Large intestine (tissue), 12 donors: ENCODE results near the gene BBS2. TPM values are rescaled to one million over a fixed set of nuclear protein-coding genes. Genes with fewer than 3 reads are reported as not detected.
A peak's percentile ranks its signal among the peaks of the same experiment; 100 is the strongest.

Experiments
- DNase-seq, 2 donors: peaks; one replicate each; pipeline versions ENCODE4 v3.0.0 to v3.0.0-alpha.2; 2013
- H3K27ac ChIP-seq: one replicate; pipeline ENCODE4 v1.5.1; 2013; ENCODE audit warnings: low read length
- H3K27me3 ChIP-seq: 2 replicates; pipeline ENCODE4 v1.6.1; 2013; ENCODE audit warnings: low read length; ENCODE audit not compliant: control insufficient read depth, insufficient read depth
- H3K36me3 ChIP-seq: 2 replicates; pipeline ENCODE4 v1.6.1; 2013; ENCODE audit warnings: low read length; ENCODE audit not compliant: control insufficient read depth, insufficient read depth
- H3K4me1 ChIP-seq: one replicate; pipeline ENCODE4 v1.6.1; 2013; ENCODE audit warnings: low read length; ENCODE audit not compliant: control insufficient read depth, insufficient read depth
- H3K4me3 ChIP-seq: one replicate; pipeline ENCODE4 v1.5.1; 2013; ENCODE audit warnings: low read length
- H3K9me3 ChIP-seq: one replicate; pipeline ENCODE4 v1.6.1; 2013; ENCODE audit warnings: mild to moderate bottlenecking, low read depth, low read length, moderate library complexity; ENCODE audit not compliant: control insufficient read depth
- WGBS: methylation state at CpG from one replicate; pipeline ENCODE4 v1.1.5; 2013; ENCODE audit warnings: low lambda C conversion rate; ENCODE audit not compliant: insufficient coverage; 5-methylcytosine and 5-hydroxymethylcytosine counted together
- long read RNA-seq, 11 donors: transcript quantifications; one replicate each; lab custom pipeline, GENCODE V29; 2026
- polyA plus RNA-seq: library from polyadenylated mRNA; unstranded; fragments of 120-200 nt; gene quantifications from one replicate; pipeline ENCODE4 v1.2.1, GENCODE V29; 2013

Gene BBS2
- 31.2 TPM for polyA plus RNA-seq
- long read RNA-seq, donor 1, partial matches to known transcripts = 0 of 3 reads
- long read RNA-seq, donor 1, other reads (novel, unspliced or antisense) = 0 of 3 reads
- long read RNA-seq, donor 2, partial matches to known transcripts = 0 of 3 reads
- long read RNA-seq, donor 2, other reads (novel, unspliced or antisense) = 0 of 3 reads
- long read RNA-seq, donor 3 = 0 reads
- long read RNA-seq, donor 4, partial matches to known transcripts = 0 of 1 reads
- long read RNA-seq, donor 4, other reads (novel, unspliced or antisense) = 0 of 1 reads
- long read RNA-seq, donor 5, full-length matches to known transcripts = 2 of 2 reads
- long read RNA-seq, donor 5, partial matches to known transcripts = 0 of 2 reads
- long read RNA-seq, donor 5, other reads (novel, unspliced or antisense) = 0 of 2 reads
- long read RNA-seq, donor 6, partial matches to known transcripts = 7 of 10 reads
- long read RNA-seq, donor 6, other reads (novel, unspliced or antisense) = 0 of 10 reads
- long read RNA-seq, donor 7, partial matches to known transcripts = 0 of 3 reads
- long read RNA-seq, donor 7, other reads (novel, unspliced or antisense) = 0 of 3 reads
- long read RNA-seq, donor 8, partial matches to known transcripts = 0 of 4 reads
- long read RNA-seq, donor 8, other reads (novel, unspliced or antisense) = 0 of 4 reads
- long read RNA-seq, donor 9, partial matches to known transcripts = 5 of 7 reads
- long read RNA-seq, donor 9, other reads (novel, unspliced or antisense) = 0 of 7 reads
- long read RNA-seq, donor 10, partial matches to known transcripts = 0 of 1 reads
- long read RNA-seq, donor 10, other reads (novel, unspliced or antisense) = 0 of 1 reads
- long read RNA-seq, donor 11, partial matches to known transcripts = 5 of 6 reads
- long read RNA-seq, donor 11, other reads (novel, unspliced or antisense) = 0 of 6 reads

- H3K4me3 ChIP-seq = peak within 1 kb of the TSS; percentile 93
- H3K36me3 ChIP-seq = no peaks in the 10 kb centered on the region
- H3K27me3 ChIP-seq = no peaks in the 10 kb centered on the region
- DNase-seq = peak; percentile 89 to 92
- peaks cover 7% of the 10 kb centered on the region for H3K4me1 ChIP-seq
- no CpG with 5 or more reads among the region's 65 CpGs for WGBS
- peak within 1 kb of the TSS; percentile 94 for H3K27ac ChIP-seq
- H3K9me3 ChIP-seq = no peaks in the 10 kb centered on the region
Measured at GRCh38 chr16:56519459-56520250, at the start of gene BBS2. Gene BBS2 (minus strand): TSS chr16:56520024. CDS start chr16:56519862, 162 bp downstream.

- Histone ChIP-seq H3K27ac (no peak within 1 kb of the TSS), H3K4me3 (no peak within 1 kb of the TSS), H3K9me3 (no peaks in the 10 kb centered on the region), H3K36me3 (no peaks in the 10 kb centered on the region), H3K4me1 (no peaks in the 10 kb centered on the region), H3K27me3 (peaks cover 36% of the 10 kb centered on the region)
- WGBS = no CpG with 5 or more reads among the region's 12 CpGs
- no peak for DNase-seq
Measured at GRCh38 chr16:56564793-56565477, 45.1 kb upstream of the BBS2 start, which contains the start of gene MT4. Gene MT4 (plus strand): TSS chr16:56565073. CDS start chr16:56565129, 56 bp downstream.

- H3K27me3 ChIP-seq = peaks cover 18% of the 10 kb centered on the region
- DNase-seq = no peak
- no peaks in the 10 kb centered on the region for H3K9me3 ChIP-seq
- H3K4me3 ChIP-seq = no peak overlapping the region
- 60% methylated on average over 1 of the region's 1 CpG for WGBS
- no peaks in the 10 kb centered on the region for H3K36me3 ChIP-seq
- H3K4me1 ChIP-seq = no peaks in the 10 kb centered on the region
- no peak overlapping the region for H3K27ac ChIP-seq
Measured at GRCh38 chr16:56561126-56561525, 41.3 kb upstream of the BBS2 start.

- no CpG with 5 or more reads among the region's 1 CpG for WGBS
- H3K27ac ChIP-seq = no peak overlapping the region
- no peaks in the 10 kb centered on the region for H3K9me3 ChIP-seq
- no peaks in the 10 kb centered on the region for H3K36me3 ChIP-seq
- DNase-seq = no peak
- peaks cover 16% of the 10 kb centered on the region for H3K27me3 ChIP-seq
- H3K4me1 ChIP-seq = no peaks in the 10 kb centered on the region
- no peak overlapping the region for H3K4me3 ChIP-seq
Measured at GRCh38 chr16:56560447-56560846, 40.6 kb upstream of the BBS2 start.

GRCh38 chr16:56559109-56559508 lies 39.3 kb upstream of the BBS2 start:
- H3K27ac ChIP-seq = no peak overlapping the region
- no peaks in the 10 kb centered on the region for H3K4me1 ChIP-seq
- DNase-seq = no peak
- H3K36me3 ChIP-seq = no peaks in the 10 kb centered on the region
- peaks cover 16% of the 10 kb centered on the region for H3K27me3 ChIP-seq
- no peak overlapping the region for H3K4me3 ChIP-seq
- H3K9me3 ChIP-seq = no peaks in the 10 kb centered on the region
- WGBS = no CpG with 5 or more reads among the region's 4 CpGs

- Histone ChIP-seq H3K4me3 (no peak overlapping the region), H3K36me3 (no peaks in the 10 kb centered on the region), H3K9me3 (no peaks in the 10 kb centered on the region), H3K27me3 (peaks cover 15% of the 10 kb centered on the region), H3K4me1 (no peaks in the 10 kb centered on the region), H3K27ac (no peak overlapping the region)
- WGBS = no CpG with 5 or more reads among the region's 8 CpGs
- DNase-seq = no peak
Measured at GRCh38 chr16:56558024-56558747, 38.4 kb upstream of the BBS2 start.

GRCh38 chr16:56554441-56554840 lies 34.6 kb upstream of the BBS2 start:
- H3K27ac ChIP-seq = no peak overlapping the region
- H3K36me3 ChIP-seq = no peaks in the 10 kb centered on the region
- peaks cover 9% of the 10 kb centered on the region for H3K27me3 ChIP-seq
- H3K4me1 ChIP-seq = no peaks in the 10 kb centered on the region
- no peak for DNase-seq
- H3K9me3 ChIP-seq = no peaks in the 10 kb centered on the region
- WGBS = no CpG with 5 or more reads among the region's 10 CpGs
- no peak overlapping the region for H3K4me3 ChIP-seq

GRCh38 chr16:56551796-56552738 lies 32.2 kb upstream of the BBS2 start:
- Histone ChIP-seq H3K4me3 (no peak overlapping the region), H3K36me3 (no peaks in the 10 kb centered on the region), H3K27ac (no peak overlapping the region), H3K9me3 (no peaks in the 10 kb centered on the region), H3K27me3 (peaks cover 12% of the 10 kb centered on the region), H3K4me1 (no peaks in the 10 kb centered on the region)
- DNase-seq = peak in 1 of 2 donors; percentile 33
- 100% methylated on average over 1 of the region's 11 CpGs for WGBS
